GM18951 (cell line): ENCODE measurements around the gene CRHR1.
"Not testable (repeated sequence)": the region's sequence is repeated elsewhere in the genome, so short reads cannot be mapped to it uniquely, and the experiment has no call there.

Experiments used
- POLR2A ChIP-seq: IDR thresholded peaks from 4 replicates; pipeline ENCODE4 v1.6.1; 2011; ENCODE audit warnings: mild to moderate bottlenecking; ENCODE audit not compliant: insufficient read length, insufficient read depth; ENCODE audit errors: extremely low read depth
- in situ Hi-C: fragments of 300-500 bp; cut with MboI; formaldehyde crosslinking; loops from one replicate; pipeline ENCODE4 v1.12.0; 2022; ENCODE audit warnings: low sequenced_read_pairs, mixed read lengths, inconsistent platforms; ENCODE audit not compliant: unreplicated experiment

CRHR1 gene

GRCh38 chr17:45848868-45849535 is 64.9 kb downstream of the CRHR1 start:
- in situ Hi-C loops: no loop called here
- no peak for TF ChIP-seq POLR2A

DNA sequence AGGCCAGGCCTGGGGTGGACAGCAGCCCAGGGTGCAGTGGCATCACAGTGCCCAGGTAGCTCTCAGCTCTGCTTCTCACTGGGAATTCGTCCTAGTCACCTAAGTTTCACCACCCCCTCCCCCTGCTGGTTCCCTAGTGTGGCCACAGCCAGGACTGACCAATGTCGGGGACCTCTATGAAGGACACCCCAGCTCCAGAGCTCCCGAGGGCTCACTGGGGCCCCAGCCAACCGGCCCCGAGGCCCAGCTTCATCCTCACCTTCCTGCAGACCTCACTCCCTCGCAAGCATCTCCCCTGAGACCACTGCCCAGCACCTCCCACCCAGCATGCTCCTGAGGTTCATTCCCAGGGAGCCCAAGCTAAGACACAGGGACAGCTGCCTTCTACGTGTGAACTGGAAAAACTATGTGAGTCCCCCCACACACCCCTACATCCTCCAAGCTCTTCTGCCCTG is 65.4 kb downstream of the CRHR1 start:
- no peak for TF ChIP-seq POLR2A
- in situ Hi-C loops: no loop called here

DNA sequence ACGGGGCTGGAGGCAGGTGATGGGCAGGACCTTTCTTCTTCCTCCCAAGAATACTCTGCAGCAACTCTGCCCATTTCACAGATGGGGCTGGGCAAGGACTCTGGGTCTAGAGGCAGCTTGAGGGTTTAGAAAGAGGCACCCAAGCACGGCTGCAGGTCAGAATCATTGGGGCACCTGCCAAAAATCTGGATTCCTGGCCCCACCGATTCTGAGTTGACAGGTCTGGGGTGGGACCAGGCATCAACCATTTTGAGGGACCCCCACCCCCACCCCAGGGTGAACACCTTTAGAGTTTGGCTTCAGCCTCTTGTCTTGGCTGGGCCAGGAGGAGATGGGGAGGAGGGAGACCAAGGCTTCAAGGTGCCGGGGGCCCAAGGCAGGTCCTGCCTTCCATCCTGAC is 65.9 kb downstream of the CRHR1 start:
- in situ Hi-C loops: no loop called here

GRCh38 chr17:45850468-45850867 is 66.3 kb downstream of the CRHR1 start:
- in situ Hi-C loops: no loop called here
- no peak for TF ChIP-seq POLR2A

More for the DNA sequence above, 65.9 kb downstream of the CRHR1 start:
- no peak for TF ChIP-seq POLR2A

- in situ Hi-C loops: no loop called here
Measured at GRCh38 chr17:45851022-45851421, 66.9 kb downstream of the CRHR1 start.

GRCh38 chr17:45851464-45851863 is 67.3 kb downstream of the CRHR1 start:
- TF ChIP-seq POLR2A: no peak
- in situ Hi-C loops: no loop called here

More at GRCh38 chr17:45851022-45851421, 66.9 kb downstream of the CRHR1 start:
- TF ChIP-seq POLR2A: no peak

GRCh38 chr17:45851873-45852272 is 67.8 kb downstream of the CRHR1 start:
- in situ Hi-C loops: no loop called here
- no peak for TF ChIP-seq POLR2A

- in situ Hi-C loops: no loop called here
- no peak for TF ChIP-seq POLR2A
Measured at GRCh38 chr17:45852535-45853297, 68.6 kb downstream of the CRHR1 start.

DNA sequence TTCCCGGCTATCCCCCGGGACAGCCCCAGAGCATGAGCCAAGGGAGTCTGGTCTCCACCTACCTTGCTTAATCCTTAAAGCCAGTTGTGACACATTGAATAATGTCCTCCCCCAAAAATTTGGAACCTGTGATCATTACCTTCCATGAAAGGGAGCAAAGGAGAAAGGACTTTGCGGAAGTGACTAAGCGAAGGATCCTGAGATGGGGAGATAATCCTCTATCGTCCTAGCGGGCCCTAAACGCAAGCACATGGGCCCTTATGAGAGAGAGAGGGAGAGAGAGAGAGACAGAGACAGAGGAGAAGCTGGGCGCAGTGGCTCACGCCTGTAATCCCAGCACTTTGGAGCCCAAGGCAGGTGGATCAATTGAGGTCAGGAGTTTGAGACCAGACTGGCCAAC is 70.1 kb downstream of the CRHR1 start:
- in situ Hi-C loops: no loop called here
- no peak for TF ChIP-seq POLR2A

GRCh38 chr17:45855691-45856336 is 71.7 kb downstream of the CRHR1 start:
- in situ Hi-C loops: no loop called here
- no peak for TF ChIP-seq POLR2A

- no peak for TF ChIP-seq POLR2A
- in situ Hi-C loops: no loop called here
Measured at GRCh38 chr17:45857977-45858708, 74.0 kb downstream of the CRHR1 start.

- in situ Hi-C loops: no loop called here
- no peak for TF ChIP-seq POLR2A
Measured at GRCh38 chr17:45861165-45861564, 77.0 kb downstream of the CRHR1 start.

DNA sequence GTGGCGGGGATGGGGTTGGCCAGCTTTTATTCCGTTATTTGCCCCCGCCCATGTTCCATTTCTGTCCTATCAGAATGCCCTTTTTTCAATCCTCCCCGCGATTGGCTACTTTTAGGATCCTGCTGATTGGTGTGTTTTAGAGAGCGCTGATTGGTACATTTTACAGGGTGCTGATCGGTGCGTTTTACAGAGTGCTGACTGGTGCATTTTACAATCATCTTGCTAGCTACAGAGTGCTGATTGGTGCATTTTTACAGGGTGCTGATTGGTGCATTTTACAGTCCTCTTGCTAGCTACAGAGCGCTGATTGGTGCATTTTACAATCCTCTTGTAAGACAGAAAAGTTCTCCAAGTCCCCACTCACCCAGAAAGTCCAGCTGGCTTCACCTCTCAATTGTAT is 78.0 kb downstream of the CRHR1 start:
- in situ Hi-C loops: not testable (repeated sequence)

DNA sequence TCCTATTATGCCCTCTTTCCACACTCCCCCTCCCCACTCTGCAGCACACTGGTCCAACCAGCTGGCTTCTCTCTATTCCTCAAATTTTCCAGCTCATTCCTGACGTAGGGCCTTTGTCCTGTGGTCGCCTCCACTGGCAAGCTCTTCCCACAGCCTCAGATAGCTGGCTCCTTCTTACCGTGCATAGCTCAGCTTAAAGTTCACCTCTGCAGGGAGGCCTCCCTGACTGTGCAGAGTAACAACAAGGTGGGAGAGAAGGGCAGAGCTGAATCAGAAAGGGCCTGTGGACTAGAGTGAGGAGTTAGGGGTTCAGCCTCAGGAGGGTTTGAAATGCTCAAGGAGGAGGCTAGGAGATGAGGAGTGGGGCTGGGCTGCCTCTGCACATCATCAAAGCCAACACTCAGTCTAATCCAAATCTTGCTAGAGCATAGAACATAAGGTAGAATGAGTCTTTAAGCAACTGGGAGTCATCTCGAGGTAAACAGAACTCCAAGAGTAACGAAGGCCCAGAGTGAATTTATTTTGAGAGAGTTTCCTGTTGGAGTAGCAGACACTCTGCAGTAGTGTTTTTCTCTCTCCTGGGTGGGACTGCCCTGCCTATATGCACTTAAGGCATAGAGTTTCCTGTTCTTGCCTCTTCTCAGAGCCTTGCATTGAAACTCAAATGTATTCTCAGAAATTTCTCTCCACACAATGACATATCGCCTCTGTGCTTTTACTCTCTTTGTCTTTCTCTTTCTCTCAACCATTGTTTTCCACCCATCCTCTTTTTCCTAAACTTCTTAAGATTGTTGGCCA is 79.9 kb downstream of the CRHR1 start:
- in situ Hi-C loops: no loop called here
- no peak for TF ChIP-seq POLR2A
